Esophagus (tissue), 2 donors: Measurements from ENCODE around the gene P3H3. TPM values are rescaled to one million over a fixed set of nuclear protein-coding genes. Genes with fewer than 3 reads are reported as not detected.

Experiments used
- H3K27ac ChIP-seq, 2 donors: one replicate each; pipeline ENCODE4 v1.5.1; 2013; ENCODE audit warnings: low read depth in 2 of 2, mild to moderate bottlenecking in 2 of 2, inconsistent platforms in 1 of 2, low read length in 1 of 2, moderate library complexity in 1 of 2
- H3K27me3 ChIP-seq, 2 donors: one replicate each; pipeline ENCODE4 v1.6.1; 2013; ENCODE audit warnings: low read length in 2 of 2, control low read depth in 1 of 2, mild to moderate bottlenecking in 1 of 2; ENCODE audit not compliant: insufficient read depth in 2 of 2, control insufficient read depth in 1 of 2
- H3K36me3 ChIP-seq, 2 donors: one replicate each; pipeline ENCODE4 v1.6.1; 2013; ENCODE audit warnings: low read length in 1 of 2; ENCODE audit not compliant: control insufficient read depth in 2 of 2, insufficient read depth in 2 of 2
- H3K4me1 ChIP-seq, 2 donors: one replicate each; pipeline ENCODE4 v1.6.1; 2013; ENCODE audit warnings: low read length in 1 of 2; ENCODE audit not compliant: control insufficient read depth in 2 of 2, insufficient read depth in 2 of 2
- H3K4me3 ChIP-seq, 2 donors: one replicate each; pipeline ENCODE4 v1.5.1; 2013; ENCODE audit warnings: low read length in 2 of 2, mild to moderate bottlenecking in 2 of 2, low read depth in 1 of 2, moderate library complexity in 1 of 2
- H3K9me3 ChIP-seq, 2 donors: one replicate each; pipeline ENCODE4 v1.6.1; 2013; ENCODE audit warnings: mild to moderate bottlenecking in 2 of 2, low read depth in 1 of 2, low read length in 1 of 2, moderate library complexity in 1 of 2; ENCODE audit not compliant: control insufficient read depth in 2 of 2, insufficient read depth in 1 of 2
- WGBS, 2 donors: extraction: QIAGEN DNeasy Blood & Tissue Kit; methylation state at CpG; one replicate each; pipeline ENCODE4 v1.1.7; 2013; 5-methylcytosine and 5-hydroxymethylcytosine counted together
- polyA plus RNA-seq, 2 donors: library from polyadenylated mRNA; stranded (reverse); fragments of 200-250 nt; gene quantifications; one replicate each; pipeline ENCODE4 v1.2.3, GENCODE V29; 2013
- donor health status: healthy with polysubstance abuse.
- donor health status: Bipolar disorder and iron deficiency.

P3H3 gene
- polyA plus RNA-seq, 2 donors, result 3.4 to 3.9 TPM

DNA sequence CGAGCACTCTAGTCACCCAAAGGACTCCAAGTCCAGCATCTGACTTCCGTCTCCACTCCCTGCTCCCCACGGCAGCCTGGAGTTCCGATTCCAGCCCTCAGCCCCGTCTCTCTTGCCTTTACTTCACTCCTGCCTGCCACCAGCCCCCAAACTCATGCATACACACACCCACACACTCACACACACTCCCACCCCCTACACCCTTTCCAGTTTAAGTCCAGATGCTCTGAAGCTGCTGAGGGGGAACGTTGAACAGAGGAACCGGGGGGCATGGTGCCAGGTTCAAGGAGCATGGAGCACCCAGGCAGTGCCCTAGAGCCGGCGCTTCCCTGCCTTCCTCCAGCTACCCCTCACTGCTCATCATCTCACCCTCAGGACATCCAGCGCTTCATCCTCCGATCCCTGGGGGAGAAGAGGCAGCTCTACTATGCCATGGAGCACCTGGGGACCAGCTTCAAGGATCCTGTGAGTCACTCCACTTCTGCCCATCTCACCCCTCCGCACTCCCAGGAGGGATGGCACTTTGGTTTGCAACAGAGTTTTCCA is 3.3 kb downstream of the P3H3 start:
- no peaks in the 10 kb centered on the region for H3K27me3 ChIP-seq
- H3K9me3 ChIP-seq, result no peaks in the 10 kb centered on the region
- peaks cover 0 to 9% of the 10 kb centered on the region in 2 donors for H3K4me1 ChIP-seq
- 86 to 90% methylated on average over 12 of the region's 12 CpGs for WGBS, 2 donors
- no peak overlapping the region for H3K27ac ChIP-seq
- H3K4me3 ChIP-seq, result no peak overlapping the region
- peaks cover 0 to 5% of the 10 kb centered on the region in 2 donors for H3K36me3 ChIP-seq

DNA sequence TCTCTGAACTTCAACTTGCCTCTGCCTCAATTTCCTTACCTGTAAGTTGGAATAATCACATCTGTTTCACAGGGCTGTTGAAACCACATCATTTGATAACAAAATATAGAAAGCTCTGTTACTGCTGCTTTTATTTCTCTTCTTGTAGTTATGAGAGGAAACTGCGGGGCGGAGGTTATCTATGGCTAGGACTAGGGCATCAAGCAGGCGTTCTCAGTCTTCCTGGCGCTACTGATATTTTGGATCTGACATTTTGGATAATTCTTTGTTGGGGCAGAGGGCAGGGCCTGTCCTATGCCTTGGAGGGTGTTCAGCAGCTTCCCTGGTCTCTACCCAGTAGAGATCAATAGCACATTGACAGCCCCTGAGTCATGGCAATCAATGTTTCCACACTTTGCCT is 3.9 kb downstream of the P3H3 start:
- peaks cover 0 to 5% of the 10 kb centered on the region in 2 donors for H3K36me3 ChIP-seq
- H3K9me3 ChIP-seq, result no peaks in the 10 kb centered on the region
- H3K4me1 ChIP-seq, result peaks cover 0 to 9% of the 10 kb centered on the region in 2 donors
- H3K4me3 ChIP-seq, result no peak overlapping the region
- H3K27ac ChIP-seq, result no peak overlapping the region
- WGBS, 2 donors, result 93 to 94% methylated on average over 4 of the region's 4 CpGs
- no peaks in the 10 kb centered on the region for H3K27me3 ChIP-seq

DNA sequence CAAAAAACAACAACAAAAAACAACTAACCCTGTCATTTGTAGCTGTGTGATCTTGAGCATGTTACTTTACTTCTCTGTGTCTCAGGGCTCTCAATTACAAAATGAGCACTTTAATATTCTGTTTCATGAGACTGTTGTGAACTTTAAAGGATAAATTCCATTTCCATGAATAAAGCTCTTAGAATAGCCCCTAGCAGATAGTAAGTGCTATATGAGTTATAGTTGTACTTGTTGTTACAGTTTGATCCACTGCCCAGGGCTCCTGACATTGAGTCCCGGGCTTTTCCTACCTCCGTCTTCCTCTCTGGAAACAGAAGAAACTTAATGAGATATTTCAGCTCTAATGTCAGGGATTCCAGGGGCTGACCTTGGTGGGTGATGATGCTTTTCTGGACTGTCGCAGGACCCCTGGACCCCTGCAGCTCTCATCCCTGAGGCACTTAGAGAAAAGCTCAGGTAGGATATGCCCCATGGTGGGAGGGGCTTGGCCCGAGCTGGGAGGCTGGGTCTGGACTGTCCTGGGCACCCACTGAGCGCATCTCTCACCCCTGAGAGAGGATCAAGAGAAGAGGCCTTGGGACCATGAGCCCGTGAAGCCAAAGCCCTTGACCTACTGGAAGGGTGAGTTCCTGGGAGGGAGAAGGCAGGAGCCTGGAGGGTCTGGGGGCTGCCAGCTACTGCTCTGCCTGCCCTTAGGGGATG is 5.1 kb downstream of the P3H3 start:
- Histone ChIP-seq H3K4me1 (peaks cover 0 to 9% of the 10 kb centered on the region in 2 donors), H3K36me3 (peaks cover 0 to 5% of the 10 kb centered on the region in 2 donors), H3K27me3 (no peaks in the 10 kb centered on the region), H3K27ac (no peak overlapping the region), H3K9me3 (no peaks in the 10 kb centered on the region), H3K4me3 (no peak overlapping the region)
- WGBS, 2 donors, result 82 to 83% methylated on average over 6 of the region's 6 CpGs

DNA sequence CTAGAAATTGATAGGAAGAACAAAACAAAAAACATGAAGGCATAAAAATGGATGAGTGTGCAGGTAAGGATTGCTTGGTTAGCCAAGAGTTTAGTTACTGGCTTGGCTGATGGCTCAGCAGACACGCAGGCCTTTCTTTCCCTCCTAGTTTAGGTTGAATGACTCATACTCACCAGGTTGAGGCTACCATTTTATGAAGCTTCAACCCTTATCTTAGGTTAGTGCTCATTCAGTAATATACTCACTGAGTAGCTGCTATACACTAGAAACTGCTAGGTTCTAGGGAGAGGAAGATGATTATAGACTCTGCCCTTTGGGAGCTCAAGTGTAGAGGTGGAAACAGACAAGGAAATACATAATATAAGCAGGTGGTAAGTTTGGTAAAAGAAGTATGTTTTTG is 6.0 kb downstream of the P3H3 start:
- Histone ChIP-seq H3K27ac (no peak overlapping the region), H3K27me3 (no peaks in the 10 kb centered on the region), H3K4me1 (peaks cover 0 to 3% of the 10 kb centered on the region in 2 donors), H3K4me3 (no peak overlapping the region), H3K9me3 (no peaks in the 10 kb centered on the region), H3K36me3 (peaks cover 0 to 7% of the 10 kb centered on the region in 2 donors)
- 65 to 76% methylated on average over 1 of the region's 1 CpG for WGBS, 2 donors

DNA sequence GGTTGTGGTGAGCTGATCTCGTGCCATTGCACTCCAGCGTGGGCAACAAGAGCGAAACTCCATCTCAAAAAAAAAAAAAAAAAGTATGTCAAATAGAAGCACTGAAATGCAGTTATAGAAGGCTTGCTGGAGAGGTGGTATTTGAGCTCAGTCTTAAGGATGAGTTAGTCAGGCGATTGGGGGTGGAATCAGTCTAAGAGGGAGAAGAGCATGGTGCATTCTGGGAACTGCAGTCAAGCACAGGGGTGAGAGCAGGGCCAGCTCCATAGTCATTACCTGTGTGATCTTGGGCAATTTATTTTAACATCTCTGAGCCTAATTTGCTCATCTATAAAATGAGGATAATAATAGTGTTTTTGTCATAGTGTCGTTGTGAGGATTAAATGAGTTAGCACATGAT is 6.7 kb downstream of the P3H3 start:
- Histone ChIP-seq H3K27me3 (no peaks in the 10 kb centered on the region), H3K4me3 (no peak overlapping the region), H3K9me3 (no peaks in the 10 kb centered on the region), H3K27ac (no peak overlapping the region), H3K36me3 (peaks cover 0 to 7% of the 10 kb centered on the region in 2 donors), H3K4me1 (no peaks in the 10 kb centered on the region)
- 74 to 78% methylated on average over 5 of the region's 5 CpGs for WGBS, 2 donors

DNA sequence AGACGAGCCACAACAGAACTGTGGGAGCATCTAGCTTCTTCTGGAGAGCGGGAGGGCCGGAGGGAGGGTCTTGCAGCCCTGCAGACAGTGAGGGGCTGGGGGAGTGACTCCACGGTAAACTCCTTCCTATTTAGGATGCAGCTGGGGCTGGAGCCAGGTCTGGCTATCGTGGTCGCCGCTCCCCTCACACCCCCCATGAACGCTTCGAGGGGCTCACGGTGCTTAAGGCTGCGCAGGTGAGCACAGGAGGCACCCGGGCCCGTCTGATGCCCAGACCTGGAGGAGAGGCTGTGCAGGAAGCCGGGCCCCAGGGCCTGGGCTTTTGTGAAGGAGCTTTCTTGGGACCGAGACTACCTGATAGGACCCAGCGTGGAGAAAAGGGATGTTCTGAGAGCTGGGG is 8.6 kb downstream of the P3H3 start:
- Histone ChIP-seq H3K4me1 (no peaks in the 10 kb centered on the region), H3K27ac (no peak overlapping the region), H3K36me3 (peaks cover 0 to 7% of the 10 kb centered on the region in 2 donors), H3K27me3 (no peaks in the 10 kb centered on the region), H3K9me3 (no peaks in the 10 kb centered on the region), H3K4me3 (no peak overlapping the region)
- WGBS, 2 donors, result 89 to 95% methylated on average over 16 of the region's 16 CpGs

DNA sequence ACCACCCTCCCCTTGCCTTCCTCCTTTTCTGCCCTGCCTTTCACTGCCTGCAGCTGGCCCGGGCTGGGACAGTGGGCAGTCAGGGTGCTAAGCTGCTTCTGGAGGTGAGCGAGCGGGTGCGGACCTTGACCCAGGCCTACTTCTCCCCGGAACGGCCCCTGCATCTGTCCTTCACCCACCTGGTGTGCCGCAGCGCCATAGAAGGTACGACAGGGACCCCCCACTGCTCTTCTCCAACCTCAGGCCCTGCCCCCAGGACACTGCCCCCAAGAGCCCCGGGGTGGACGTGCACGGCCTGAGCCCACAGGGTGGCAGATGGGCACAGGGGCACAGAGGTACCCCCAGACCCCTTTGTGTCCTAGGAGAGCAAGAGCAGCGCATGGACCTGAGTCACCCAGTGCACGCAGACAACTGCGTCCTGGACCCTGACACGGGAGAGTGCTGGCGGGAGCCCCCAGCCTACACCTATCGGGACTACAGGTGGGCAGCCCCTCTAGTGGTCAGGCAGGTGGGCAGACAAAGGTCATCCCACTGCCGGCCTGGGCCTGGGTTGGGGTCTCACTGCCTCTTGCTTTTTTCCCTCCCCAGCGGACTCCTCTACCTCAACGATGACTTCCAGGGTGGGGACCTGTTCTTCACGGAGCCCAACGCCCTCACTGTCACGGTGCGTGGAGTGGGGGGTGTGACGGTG is 9.3 kb downstream of the P3H3 start:
- no peaks in the 10 kb centered on the region for H3K9me3 ChIP-seq
- H3K27ac ChIP-seq, result no peak overlapping the region
- WGBS, 2 donors, result 90 to 92% methylated on average over 25 to 26 of the region's 26 CpGs
- no peaks in the 10 kb centered on the region for H3K27me3 ChIP-seq
- H3K36me3 ChIP-seq, result peaks cover 0 to 7% of the 10 kb centered on the region in 2 donors
- H3K4me1 ChIP-seq, result no peaks in the 10 kb centered on the region
- H3K4me3 ChIP-seq, result no peak overlapping the region

DNA sequence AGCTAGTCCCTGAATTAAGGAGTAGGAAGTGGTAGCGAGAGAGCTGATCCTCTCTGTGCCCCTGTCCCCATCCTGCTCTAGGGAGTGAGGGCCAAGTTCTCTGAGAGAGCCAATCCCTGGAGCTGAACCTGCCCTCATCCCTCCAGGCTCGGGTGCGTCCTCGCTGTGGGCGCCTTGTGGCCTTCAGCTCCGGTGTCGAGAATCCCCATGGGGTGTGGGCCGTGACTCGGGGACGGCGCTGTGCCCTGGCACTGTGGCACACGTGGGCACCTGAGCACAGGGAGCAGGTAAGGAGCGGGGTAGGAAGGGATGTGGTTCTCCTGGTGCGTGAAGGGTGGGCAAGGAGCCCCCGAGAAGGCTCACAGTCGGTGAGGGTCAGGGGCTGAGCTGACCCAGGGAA is 10.6 kb downstream of the P3H3 start:
- no peak overlapping the region for H3K4me3 ChIP-seq
- H3K9me3 ChIP-seq, result no peaks in the 10 kb centered on the region
- no peak overlapping the region for H3K27ac ChIP-seq
- H3K4me1 ChIP-seq, result no peaks in the 10 kb centered on the region
- 90 to 91% methylated on average over 16 of the region's 16 CpGs for WGBS, 2 donors
- peaks cover 0 to 3% of the 10 kb centered on the region in 2 donors for H3K36me3 ChIP-seq
- no peaks in the 10 kb centered on the region for H3K27me3 ChIP-seq

DNA sequence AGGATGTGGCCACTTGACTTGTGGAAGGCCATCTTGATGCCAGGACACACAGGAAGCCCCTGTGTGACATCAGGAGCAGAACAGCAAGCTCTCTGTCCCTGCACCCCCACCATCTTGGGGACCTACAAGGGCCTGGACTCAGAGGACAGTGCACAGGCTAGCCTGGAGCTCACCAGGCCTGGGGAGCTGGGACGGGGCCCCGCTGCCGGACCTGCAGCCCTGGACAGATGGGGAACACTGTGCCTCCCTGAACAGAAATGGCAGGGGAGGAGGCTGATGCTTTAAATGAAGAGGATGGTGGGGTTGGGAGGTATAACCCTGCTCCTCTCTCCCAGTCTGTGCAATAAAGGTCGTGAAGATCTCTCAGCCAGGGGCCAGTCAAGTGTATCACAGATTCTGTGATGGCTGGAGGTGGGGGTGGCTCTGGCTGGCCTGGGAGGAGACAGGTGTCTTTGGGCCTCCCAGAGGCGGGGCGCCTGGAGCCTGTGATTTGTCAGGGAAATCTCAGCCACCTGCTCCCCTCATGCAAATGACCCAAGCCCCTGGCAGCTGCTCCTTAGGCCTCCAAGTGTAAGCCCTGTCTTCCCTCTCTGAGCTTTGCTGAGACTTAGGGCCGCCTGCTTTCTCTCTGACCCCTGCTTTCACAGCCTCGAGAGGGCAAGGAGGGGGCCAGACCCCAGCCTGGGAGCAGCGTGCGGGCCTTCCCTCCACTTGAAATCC is 11.4 kb downstream of the P3H3 start:
- no peak overlapping the region for H3K4me3 ChIP-seq
- no peaks in the 10 kb centered on the region for H3K4me1 ChIP-seq
- H3K27me3 ChIP-seq, result no peaks in the 10 kb centered on the region
- no peak overlapping the region for H3K27ac ChIP-seq
- peaks cover 0 to 2% of the 10 kb centered on the region in 2 donors for H3K36me3 ChIP-seq
- no peaks in the 10 kb centered on the region for H3K9me3 ChIP-seq
- WGBS, 2 donors, result 77 to 78% methylated on average over 10 of the region's 10 CpGs
